Epithelial cell of esophagus (primary cell): ENCODE data around the gene ZRANB3.
"Not testable (repeated sequence)": the region's sequence is repeated elsewhere in the genome, so short reads cannot be mapped to it uniquely, and the experiment has no call there.

Experiments
- DNase-seq: peaks from one replicate; pipeline ENCODE4 v3.0.0; 2010; ENCODE audit warnings: low read depth
- H3K4me3 ChIP-seq: 2 replicates; pipeline ENCODE4 v1.5.1; 2011; ENCODE audit warnings: mild to moderate bottlenecking, low read length, control low read depth
- TF ChIP-seq, protein P1 (sequence below): IDR thresholded peaks from 2 replicates; pipeline ENCODE4 v1.5.1; 2011; ENCODE audit warnings: low read depth, mild to moderate bottlenecking, low read length, control low read depth, inconsistent platforms; ENCODE audit not compliant: insufficient read depth; ENCODE audit errors: missing control alignments

ZRANB3 gene

DNA sequence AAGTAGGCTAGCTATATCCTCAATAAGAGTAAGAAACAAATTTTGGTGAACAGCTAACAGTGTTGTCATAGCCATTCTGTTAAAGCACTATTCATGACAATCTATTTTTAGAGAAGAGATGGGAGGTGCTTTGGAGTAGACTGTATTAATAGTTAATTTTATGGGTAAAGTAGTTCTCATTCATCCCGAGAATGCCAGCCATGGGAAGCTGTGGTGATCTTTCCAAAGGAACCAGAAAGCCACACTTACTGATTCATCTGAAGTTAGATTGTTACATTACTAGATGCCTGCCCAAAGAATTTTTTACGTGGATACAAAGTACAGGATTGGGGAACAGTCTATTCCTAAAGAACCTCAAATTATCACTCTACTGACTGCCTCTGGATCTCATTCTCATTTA lies 74.6 kb downstream of the ZRANB3 start:
- H3K4me3 ChIP-seq = no peak overlapping the region
- TF ChIP-seq, protein P1, sequence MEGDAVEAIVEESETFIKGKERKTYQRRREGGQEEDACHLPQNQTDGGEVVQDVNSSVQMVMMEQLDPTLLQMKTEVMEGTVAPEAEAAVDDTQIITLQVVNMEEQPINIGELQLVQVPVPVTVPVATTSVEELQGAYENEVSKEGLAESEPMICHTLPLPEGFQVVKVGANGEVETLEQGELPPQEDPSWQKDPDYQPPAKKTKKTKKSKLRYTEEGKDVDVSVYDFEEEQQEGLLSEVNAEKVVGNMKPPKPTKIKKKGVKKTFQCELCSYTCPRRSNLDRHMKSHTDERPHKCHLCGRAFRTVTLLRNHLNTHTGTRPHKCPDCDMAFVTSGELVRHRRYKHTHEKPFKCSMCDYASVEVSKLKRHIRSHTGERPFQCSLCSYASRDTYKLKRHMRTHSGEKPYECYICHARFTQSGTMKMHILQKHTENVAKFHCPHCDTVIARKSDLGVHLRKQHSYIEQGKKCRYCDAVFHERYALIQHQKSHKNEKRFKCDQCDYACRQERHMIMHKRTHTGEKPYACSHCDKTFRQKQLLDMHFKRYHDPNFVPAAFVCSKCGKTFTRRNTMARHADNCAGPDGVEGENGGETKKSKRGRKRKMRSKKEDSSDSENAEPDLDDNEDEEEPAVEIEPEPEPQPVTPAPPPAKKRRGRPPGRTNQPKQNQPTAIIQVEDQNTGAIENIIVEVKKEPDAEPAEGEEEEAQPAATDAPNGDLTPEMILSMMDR = no peak
- no peak for DNase-seq

DNA sequence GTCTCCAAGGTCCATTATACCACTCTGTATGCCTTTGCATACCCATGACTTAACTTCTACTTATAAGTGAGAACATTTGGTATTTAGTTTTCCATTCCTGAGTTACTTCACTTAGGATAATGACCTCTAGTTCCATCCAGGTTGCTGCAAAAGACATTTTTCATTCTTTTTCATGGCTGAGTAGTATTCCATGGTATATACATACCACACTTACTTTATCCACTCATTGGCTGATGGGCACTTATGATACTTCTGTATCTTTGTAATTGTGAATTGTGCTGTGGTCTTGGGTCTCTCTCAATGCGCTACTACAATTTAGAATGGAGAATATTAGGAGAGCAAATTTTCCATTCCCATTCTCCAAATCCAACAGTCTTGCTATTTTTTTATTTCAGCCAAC lies 76.4 kb downstream of the ZRANB3 start:
- no peak overlapping the region for H3K4me3 ChIP-seq
- DNase-seq = no peak
- TF ChIP-seq, protein P1 = no peak

DNA sequence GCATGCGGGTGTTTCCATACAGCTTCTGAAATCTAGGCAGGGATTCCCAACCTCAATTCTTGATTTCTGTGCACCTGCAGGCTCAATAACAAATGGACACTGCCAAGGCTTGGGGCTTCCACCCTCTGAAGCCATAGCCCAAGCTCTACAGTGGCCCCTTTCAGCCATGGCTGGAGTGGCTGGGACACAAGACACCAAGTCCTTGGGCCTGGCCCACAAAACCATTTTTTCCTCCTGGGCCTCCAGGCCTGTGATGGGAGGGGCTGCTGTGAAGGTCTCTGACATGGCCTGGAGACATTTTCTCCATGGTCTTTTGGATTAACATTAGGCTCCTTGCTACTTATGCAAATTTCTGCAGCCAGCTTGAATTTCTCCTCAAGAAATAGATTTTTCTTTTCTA lies 78.0 kb downstream of the ZRANB3 start:
- not testable (repeated sequence) for DNase-seq, H3K4me3 ChIP-seq

DNA sequence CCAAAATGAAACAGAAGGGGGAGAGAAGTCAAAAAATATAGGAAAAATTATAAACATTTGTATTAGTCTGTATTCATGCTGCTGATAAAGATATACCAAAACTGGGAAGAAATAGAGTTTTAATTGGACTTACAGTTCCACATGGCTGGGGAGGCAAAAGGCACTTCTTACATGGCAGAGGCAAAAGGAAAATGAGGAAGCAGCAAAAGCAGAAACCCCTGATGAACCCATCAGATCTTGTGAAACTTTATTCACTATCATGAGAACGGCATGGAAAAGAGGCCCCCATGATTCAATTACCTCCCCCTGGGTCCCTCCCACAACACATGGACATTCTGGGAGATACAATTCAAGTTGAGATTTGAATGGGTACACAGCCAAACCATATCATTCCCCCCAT lies 79.1 kb downstream of the ZRANB3 start:
- TF ChIP-seq, protein P1 = no peak
- H3K4me3 ChIP-seq = no peak overlapping the region
- DNase-seq = no peak

DNA sequence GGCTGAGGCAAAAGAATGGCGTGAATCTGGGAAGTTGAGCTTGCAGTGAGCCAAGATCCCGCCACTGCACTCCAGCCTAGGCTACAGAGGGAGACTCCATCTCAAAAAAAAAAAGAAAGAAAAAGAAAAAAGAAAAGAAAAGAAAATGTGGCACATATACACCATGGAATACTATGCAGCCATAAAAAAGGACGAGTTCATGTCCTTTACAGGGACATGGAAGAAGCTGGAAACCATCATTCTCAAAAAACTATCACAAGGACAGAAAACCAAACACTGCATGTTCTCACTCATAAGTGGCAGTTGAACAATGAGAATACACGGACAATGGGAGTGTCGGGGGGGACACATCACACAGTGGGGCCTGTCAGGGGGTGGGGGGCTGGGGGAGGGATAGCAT lies 88.0 kb downstream of the ZRANB3 start:
- DNase-seq, H3K4me3 ChIP-seq: not testable (repeated sequence)

DNA sequence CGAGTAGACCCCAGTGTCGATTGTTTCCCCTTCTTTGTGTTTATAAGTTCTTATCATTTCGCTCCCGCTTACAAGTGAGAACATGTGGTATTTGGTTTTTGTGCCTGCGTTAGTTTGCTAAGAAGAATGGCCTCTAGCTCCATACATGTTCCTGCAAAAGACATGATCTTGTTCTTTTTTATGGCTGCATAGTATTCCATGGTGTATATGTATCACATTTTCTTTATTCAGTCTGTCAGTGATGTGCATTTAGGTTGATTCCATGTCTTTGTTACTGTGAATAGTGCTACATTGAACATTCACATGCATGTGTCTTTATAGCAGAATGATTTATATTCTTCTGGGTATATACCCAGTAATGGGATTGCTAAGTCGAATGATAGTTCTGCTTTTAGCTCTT lies 95.9 kb downstream of the ZRANB3 start:
- H3K4me3 ChIP-seq, DNase-seq: not testable (repeated sequence)

DNA sequence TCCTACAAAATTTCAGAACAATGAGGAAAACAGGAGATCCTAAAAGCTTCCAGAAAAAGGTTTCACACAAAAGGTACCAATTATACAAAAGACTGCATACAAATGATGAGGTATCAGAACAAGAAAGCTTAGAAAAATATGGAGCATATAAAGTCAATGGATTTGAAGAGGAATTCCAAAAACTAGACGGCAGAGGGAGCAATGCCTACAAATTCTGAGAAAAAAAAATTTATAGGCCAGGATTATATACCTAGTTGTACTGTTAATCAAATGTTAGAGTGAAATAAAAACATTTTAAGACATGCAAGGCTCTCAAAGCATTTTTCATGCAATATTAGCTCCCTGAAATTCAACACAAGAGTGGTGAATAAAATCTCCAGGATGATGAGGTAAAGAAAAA lies 106.2 kb downstream of the ZRANB3 start:
- DNase-seq = no peak
- H3K4me3 ChIP-seq = no peak overlapping the region
- TF ChIP-seq, protein P1 = no peak

DNA sequence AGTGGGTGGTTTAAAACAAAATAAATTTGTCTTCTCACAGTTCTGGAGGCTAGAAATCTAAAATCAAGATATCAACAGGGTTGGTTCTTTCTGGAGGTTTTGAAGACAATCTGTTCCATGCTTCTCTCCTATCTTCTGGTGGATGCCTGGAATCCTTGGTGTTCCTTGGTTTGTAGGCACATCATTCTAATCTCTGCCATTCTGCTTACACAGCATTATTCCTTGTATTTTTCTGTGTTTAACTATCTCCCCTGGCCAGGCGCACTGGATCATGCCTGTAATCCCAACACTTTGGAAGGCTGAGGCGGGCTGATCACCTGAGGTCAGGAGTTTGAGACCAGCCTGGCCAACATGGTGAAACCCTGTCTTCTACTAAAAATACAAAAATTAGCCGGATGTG lies 108.1 kb downstream of the ZRANB3 start:
- TF ChIP-seq, protein P1 = no peak
- DNase-seq = no peak

DNA sequence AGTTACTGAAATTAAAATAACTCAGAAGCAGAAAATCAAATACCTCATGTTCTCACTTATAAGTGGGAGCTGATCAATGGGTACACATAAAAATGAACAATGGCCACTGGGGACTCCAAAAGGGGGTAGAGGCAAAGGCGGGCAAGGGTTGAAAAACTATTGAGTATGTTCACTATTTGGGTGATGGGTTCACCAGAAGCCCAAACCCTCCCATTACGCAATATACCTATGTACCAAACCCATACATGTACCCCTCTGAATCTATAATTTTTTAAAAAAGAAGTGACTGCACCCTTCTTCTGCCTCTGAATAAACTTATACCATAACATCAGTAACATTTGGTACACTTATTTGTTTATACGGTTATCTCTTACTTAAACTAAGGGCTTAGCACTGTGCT lies 119.4 kb downstream of the ZRANB3 start:
- TF ChIP-seq, protein P1 = no peak
- no peak overlapping the region for H3K4me3 ChIP-seq
- no peak for DNase-seq

More for the DNA sequence above, 108.1 kb downstream of the ZRANB3 start:
- H3K4me3 ChIP-seq = no peak overlapping the region
